ENCODE results near the gene NPS.

NPS gene

GRCh38 chr10:127561647-127562046, 12.5 kb downstream of the NPS start:
- DNase-seq (ENCODE audit: low spot score), result no peak

DNA sequence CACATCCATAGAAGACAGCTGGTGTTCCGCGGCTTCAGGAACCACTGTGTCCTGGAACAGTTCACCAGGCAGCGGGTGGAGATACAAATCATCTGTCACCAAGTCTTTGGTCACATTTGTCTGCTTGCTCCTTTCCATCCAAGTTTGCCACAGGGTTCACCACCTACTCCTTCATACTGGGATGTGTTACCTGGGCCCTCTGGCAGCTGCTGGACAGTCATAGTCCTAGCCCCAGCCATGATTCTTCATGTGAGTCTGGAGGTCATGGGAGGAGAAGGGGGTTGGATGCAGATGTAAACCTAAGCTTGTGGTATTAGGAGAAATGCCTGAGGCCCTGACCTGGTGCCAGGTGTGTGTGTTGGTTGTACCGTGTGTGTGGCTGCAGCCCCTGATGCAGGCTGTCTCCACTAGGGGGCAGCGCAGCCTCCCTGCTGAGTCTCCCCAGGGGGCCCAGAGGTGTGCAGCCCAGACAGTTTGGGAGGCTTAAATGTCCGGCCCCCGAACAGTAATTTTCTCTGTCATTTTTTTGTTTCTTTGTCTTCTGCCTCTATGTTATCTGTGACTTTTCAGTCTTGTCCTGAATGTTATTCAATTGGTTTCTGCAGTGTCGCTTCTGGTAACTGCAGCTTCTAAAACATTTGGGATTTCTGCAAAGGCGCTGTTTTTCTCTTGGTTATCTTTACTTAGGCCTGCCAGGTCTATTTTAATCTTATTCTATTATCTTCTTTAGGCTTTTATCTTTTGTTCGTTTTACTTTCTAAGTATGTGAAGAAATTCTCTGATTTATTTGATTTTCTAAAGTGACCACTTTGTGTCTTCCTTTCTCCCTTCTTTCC, 14.8 kb downstream of the NPS start:
- peak; percentile 10 for DNase-seq (ENCODE audit: low spot score)

DNA sequence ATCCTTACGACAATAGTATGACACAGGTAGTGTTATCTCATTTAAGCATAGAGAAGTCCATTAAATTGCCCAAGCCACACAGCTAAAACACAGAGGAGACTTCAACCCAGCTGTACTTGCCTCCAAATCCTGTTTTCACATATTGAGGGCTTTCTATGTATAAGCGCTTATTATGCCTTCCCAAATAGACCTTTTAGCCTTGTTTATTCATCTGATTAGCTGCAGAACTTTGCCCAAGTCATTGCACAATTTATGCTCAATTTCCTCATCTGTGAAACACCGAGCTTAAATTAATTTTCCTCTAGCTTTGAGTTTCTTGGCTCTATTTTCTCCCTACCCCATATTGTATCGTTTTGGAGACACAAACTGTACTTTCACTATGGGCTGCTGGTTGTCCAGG, 15.5 kb downstream of the NPS start:
- DNase-seq (ENCODE audit: low spot score), result no peak

DNA sequence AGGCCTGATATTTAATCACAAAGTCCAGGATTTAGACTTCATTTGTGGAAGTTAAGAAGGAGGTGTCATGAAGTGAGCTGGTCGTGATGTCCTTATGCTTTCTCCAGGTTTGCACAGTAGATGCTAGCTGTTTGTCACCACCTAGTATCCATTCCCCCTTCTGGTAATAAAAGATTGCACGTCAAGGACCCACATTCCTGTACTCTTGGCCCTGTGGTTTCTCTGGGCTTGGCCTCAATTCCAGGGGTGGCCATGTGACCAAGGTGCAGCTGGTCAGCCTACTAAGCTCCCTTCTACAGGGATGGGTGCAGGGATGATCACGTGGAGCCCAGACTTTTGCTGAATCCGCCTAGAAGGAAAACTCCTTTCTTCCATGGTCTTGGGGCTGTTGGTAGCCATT, 16.5 kb downstream of the NPS start:
- DNase-seq (ENCODE audit: low spot score), result no peak

DNA sequence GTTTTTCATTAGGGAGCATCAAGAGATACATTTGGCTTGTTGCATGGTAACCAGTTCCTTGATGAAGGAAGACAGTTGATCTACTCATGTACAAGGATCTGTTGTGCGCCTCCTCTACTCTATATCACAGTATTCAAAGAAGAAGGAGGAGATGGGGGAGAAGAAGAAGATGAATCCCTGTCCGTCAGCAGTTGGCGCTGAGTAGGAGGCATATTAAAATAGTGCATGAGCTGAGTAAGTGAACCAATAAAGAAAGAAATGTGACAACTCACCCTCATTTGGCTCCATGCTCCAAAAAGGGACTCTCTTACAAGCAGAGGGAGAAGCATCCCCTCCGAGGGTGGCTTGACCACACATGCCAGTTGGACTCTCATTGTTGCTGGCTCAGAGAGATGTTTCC, 20.1 kb downstream of the NPS start:
- DNase-seq (ENCODE audit: low spot score), result no peak

DNA sequence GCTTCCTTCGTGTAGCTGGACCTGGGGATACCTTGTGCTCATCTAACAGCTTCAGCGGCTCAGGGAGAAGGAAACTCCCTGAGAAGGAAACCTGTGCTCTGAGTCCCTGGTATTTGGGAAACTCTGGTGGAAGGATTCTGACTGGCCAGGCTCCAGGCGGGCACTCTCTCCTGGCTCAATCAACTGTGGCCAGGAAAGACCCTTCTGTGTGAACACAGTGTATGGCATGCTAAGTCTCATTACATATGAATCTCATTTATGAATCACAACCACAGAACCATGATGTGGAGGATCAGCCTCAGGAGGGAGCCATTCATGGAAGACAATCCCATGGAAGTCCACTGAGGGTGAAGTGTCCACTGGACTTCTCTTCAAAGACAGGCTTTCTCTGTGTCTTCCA, 20.9 kb downstream of the NPS start:
- DNase-seq (ENCODE audit: low spot score), result no peak

DNA sequence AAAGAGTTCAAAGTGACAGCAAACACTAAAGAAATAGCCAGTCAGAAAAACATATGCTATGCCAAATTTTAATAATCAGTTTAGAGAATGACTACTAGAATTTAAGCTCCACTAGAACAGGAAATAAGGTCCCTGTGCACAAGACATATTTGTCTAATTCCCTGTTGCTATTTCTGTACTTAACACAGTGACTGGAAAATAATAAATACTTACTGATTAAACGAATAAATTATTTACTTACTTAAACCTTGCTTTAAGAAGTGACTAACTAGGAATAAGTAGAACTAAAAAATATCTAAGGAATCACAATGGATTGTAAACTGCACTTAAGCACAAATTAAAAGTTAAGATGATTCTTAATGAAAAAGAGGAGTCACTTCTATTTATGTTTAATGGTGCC, 22.3 kb downstream of the NPS start:
- DNase-seq (ENCODE audit: low spot score), result no peak

GRCh38 chr10:127576051-127576450, 26.9 kb downstream of the NPS start:
- no peak for DNase-seq (ENCODE audit: low spot score)

GRCh38 chr10:127576740-127577161, 27.6 kb downstream of the NPS start:
- DNase-seq (ENCODE audit: low spot score), result no peak

GRCh38 chr10:127577376-127578258, 28.5 kb downstream of the NPS start:
- DNase-seq (ENCODE audit: low spot score), result no peak

DNA sequence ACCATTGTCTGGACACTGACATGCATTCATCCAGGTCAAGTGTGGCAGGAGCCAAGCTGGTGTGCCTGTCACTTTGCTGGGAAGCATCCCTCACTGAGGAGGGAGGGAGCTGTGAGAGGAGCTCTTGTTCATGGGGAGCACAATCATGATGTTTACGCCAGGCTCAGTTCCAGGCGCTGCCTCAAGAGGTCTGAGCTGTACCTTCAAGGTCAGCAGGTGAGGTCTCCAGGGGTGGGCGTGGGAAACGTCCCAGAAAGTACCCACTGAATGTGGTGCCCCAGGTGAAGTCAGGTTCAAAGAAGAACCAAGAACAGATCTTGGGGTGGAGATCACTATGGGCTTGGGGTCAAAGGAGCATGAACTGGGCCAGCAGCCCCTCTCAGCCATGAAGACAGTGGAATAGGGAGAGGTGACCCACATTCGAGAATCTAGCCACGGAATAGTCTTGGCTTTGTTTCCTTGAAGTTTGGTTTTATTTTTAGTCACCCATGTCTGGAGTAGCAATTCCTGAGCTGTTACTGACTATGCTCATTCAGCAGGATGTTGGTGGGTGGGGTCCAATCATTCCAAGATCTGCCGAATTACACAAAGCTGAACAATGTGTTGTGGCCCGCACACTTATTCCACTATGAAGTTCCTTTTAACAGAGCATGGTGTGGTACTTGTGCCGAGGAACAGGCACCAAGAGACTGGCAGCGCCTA, 29.3 kb downstream of the NPS start:
- DNase-seq (ENCODE audit: low spot score), result no peak

- no peak for DNase-seq (ENCODE audit: low spot score)
Observed at GRCh38 chr10:127578961-127579305, 29.8 kb downstream of the NPS start.

DNA sequence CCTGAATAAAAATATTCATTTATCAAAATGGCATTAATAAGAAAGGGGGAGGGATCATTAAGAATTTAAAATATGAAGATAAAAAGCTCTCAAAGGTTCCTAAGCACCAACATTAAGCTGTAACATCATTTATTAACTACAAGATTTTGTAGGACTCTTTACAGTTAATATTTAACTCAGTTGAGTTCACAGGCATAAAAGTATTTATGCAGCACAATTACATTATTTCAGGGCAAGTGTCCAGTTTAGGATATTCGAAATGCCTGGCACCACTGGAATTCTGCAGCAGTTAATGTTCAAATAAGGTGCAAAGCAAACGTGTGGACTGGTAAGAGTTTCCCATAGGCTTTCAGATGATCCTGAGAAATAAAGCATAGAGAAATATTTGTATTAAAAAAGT, 30.5 kb downstream of the NPS start:
- no peak for DNase-seq (ENCODE audit: low spot score)

DNA sequence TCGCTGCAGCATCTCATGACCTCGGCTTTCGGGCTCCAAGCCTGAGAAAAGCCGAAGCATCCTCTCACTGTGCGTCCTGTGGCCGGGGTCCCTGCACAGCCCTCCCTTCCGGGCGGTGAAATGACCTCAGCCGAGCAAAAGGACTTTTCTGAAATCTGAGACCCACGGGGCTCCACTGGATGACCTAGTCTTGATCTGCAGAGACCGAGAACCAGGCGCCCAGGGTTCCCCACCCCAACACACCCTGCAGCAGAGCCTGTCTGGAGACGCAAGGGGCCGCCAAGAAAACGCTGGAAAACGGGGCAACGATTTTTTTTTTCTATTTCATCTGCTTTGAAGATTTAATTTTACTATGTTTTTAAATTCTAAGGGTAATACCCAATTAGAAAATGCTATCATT, 31.7 kb downstream of the NPS start:
- no peak for DNase-seq (ENCODE audit: low spot score)

DNA sequence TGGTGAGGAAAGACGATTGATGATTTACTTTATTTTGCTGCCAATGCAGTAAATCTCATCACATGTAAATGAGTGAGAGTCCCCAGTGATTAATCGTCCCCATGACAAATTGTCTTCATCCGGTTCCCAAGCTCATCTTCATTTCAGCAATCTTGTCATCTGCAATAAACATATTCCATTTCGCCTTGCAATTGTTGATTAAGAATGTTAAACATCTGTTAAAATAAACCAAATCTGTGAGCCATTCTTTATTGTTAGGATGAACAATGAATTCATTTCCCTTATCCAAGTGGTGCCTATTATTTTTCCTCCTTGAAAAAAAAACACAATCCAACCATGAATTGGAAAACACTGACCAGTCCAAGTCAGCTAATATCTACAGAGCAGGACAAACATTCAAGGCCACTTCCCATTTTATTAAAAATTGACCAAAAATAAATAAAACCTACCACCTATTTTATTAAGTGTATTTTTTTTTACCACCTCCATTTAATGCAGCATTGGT, 36.5 kb downstream of the NPS start:
- no peak for DNase-seq (ENCODE audit: low spot score)

- peak; percentile 61 for DNase-seq (ENCODE audit: low spot score)
Observed at GRCh38 chr10:127587668-127588365, 38.7 kb downstream of the NPS start.

- DNase-seq (ENCODE audit: low spot score), result no peak
Observed at GRCh38 chr10:127592586-127592985, 43.5 kb downstream of the NPS start.

- no peak for DNase-seq (ENCODE audit: low spot score)
Observed at GRCh38 chr10:127600479-127600878, 51.4 kb downstream of the NPS start.
